Dermis microvascular lymphatic vessel endothelial cell (primary cell): Measurements from ENCODE around the gene SUPT3H. TPM values are rescaled to one million over a fixed set of nuclear protein-coding genes. Genes with fewer than 3 reads are reported as not detected.
A peak's percentile ranks its signal among the peaks of the same experiment; 100 is the strongest.

ENCODE experiments used
- DNase-seq, 2 donors: peaks; one replicate each; pipeline versions ENCODE4 v3.0.0 to v3.0.0-alpha.2; 2010; ENCODE audit warnings: low read depth in 2 of 2
- total RNA-seq: library from RNA; depleted of rRNA; stranded (reverse); fragments of >200 nt; gene quantifications from 2 replicates; pipeline ENCODE4 v1.2.1, GENCODE V29; 2014

SUPT3H gene
- total RNA-seq, 1 donor from 2014 or later = 2.3 TPM

GRCh38 chr6:45388328-45388727, 10.6 kb upstream of the SUPT3H start:
- DNase-seq = no peak

GRCh38 chr6:45387236-45387635, 9.5 kb upstream of the SUPT3H start:
- no peak for DNase-seq

DNA sequence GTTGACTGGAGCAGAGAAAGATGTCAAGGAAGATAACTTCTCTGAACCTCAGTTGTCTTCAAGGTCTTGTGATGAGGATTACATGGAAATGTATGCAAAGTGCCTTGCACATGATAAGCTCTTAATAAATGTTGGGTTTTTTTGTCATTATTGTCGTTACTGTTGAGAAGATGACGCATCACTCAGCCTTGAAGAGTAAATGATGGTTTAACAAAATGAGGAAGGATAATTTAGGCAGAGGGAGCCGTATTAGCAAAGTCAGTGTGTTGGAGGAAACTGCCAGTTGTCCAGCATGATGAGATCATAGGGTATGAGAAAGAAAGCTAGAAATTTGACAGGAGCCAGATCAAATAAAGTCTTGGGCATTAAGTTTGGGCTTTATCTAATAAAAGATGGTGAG, 8.8 kb upstream of the SUPT3H start:
- no peak for DNase-seq

DNA sequence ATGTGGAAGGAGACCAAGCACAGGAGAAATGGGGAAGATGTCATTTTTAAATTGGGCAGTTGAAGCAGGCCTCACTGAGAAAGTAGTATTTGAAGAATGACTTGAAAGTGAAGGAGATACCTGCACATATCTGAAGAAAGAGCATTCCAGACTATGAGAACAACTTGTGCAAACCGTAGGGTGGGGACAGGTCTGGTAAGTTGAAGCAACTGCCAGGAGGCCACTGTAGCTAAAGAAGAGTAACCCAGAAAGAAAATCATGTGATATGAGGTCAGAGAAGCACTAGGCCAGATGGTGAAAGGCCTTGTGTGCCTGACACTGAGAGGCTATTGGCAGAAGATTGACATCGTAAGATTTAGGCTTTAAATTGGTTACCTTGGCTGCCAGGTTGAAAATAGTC, 4.7 kb upstream of the SUPT3H start:
- no peak for DNase-seq

GRCh38 chr6:45378334-45378926, 696 bp upstream of the SUPT3H start:
- DNase-seq = no peak

DNA sequence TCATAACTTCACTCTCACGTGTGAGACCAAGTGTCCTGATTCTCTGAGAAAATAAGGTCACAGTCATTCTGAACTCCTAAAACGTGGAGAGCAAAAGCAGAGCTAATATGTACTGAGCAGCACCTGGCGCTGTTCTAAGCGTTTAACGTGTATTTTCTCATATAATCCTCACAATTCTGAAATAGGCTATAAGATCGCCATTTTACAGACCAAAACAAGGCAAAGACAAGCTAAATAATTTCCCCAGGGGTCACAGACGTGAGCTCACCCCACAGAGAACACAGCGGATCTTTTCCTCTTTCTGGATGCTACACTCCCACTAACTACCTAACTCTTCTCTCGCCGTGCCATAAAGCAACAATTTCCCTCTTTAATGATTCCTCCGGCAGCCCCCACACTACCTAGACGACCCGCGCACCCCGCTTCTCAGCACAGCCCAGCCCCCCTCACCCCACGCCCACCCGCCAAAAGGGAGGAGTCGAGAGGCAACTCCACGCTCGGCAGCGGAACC, 636 bp downstream of the SUPT3H start:
- DNase-seq = peak in 1 of 2 donors; percentile 1

DNA sequence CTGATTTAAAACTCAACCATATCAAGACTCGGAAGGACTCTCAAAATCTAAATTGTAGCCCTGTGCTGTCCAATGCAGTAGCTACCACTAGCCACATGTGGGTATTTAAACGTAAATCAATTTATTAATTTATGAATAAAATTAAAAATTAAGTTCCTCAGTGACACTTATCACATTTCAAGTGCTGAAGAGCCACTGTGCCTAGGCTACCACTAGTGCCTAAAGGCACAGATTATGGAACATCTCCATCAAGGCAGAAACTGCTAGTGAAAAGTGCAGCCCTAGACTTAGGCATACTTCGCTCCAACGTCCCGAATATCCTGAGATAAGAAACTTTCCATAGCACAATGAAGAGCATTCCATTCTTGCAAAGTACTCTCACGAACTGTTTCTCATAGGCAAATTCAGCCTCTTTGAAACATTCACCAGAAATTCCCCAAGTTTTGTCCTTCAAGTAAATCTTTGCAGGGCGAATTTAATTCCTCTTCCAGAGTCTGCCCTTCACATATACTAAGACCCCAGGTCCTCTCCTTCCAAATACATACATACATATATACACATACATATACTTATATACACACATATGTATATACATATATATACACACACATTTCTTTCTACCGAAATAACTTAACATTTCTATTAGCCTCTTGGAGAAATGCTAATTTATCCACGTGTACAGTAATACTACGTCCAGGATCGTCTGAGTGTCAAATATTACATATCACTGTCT, 1.3 kb downstream of the SUPT3H start:
- peak in 1 of 2 donors; percentile 0 for DNase-seq

DNA sequence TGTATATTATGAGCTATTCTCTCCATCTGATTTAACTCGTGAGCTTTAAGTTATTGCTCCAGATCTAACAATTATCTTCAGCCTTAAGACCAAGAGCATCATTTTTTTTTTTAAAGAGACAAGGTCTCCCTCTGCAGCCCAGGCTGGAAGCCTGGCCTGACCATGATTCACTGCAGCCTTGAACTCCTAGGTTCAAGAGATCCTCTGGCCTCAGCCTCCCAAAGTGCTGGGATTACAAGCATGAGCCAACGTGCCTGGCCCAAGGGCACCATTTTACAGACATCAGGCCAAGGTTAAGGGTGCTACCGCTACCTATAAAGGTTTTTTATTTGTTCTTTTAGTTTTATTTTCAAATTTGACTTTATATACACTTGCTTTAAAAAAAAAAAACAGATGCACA, 2.3 kb downstream of the SUPT3H start:
- DNase-seq = no peak

DNA sequence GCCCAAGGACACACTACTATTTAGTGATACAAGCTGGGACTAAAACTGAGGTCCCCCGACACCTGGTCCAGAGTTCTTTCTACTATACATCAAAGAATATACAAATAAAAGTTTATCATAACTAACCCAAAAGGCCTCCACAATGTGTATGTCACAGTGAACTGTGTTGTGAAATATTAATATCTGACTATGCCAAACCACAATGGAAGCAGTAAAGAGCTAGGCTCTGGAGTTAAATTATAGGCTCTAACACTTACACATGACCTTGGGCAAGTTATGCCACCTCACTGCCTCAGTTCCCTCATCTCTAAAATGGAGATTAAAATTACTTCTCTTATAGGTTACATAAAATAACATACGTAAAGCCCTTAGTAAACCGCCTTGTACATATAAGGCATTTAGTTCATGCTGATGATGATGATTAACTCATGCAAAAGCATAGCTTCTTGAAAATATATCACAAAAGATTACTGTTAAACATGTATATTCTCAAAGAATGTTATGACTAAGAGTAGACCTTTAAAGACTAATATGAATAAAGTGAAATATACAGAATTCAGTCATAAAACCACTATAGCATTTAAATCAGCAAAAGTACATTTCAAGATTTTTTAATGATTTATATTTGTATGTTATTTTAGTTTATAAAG, 5.7 kb downstream of the SUPT3H start:
- no peak for DNase-seq

DNA sequence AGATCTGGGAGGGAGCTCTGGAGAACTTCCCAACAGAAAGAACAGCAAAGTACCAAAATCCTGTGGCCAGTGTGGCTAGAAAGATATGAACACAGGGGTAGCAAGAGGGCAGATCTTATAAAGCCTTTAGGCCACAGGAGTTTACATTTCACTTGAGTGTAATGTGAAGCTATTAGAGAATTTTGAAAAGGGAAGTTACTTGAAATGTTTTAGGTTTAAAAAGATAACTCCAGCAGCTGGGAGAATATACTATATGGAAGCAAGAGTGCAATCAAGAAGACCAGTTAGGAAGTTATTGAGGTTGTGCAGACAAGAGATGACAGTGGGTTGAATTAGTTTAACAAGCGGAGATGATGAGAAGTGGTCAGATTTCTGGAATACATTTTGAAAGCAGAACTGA, 7.9 kb downstream of the SUPT3H start:
- no peak for DNase-seq

DNA sequence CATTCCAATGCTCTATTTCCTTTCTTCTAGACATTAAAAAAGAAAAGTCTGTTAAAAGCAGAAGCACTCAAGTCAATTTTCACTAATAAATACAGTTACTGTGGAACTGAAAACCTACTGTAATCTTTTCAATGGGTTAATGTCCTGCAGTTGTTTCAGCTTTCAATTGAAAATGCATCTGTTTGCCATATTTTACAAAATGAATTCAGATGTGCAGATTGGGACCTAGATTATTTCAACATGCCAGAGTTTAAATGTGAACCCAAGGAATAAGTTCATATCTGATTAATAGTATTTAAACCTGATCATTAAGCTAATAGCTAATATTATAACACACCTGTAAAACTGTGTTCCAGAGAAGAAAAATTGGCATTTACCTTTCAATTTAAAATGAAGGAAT, 9.7 kb downstream of the SUPT3H start:
- no peak for DNase-seq

DNA sequence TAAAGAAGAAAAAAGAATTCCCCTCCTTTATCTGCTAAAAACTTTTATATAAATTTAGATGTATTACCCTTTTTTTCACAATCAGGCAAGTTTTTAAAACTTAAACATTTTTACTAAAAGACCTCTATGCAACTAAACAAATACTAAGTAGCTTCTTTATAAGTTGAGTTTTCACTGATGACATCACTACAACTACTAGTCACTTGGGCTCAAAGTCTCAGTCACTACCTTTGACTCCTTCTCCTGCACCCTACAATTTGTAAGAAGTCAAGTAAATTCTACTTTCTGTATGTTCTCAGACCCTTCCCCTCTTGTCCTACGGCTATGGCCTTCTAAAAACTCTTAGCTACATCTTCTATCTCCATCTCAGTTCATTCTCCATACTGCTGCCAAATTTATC, 11.2 kb downstream of the SUPT3H start:
- no peak for DNase-seq

DNA sequence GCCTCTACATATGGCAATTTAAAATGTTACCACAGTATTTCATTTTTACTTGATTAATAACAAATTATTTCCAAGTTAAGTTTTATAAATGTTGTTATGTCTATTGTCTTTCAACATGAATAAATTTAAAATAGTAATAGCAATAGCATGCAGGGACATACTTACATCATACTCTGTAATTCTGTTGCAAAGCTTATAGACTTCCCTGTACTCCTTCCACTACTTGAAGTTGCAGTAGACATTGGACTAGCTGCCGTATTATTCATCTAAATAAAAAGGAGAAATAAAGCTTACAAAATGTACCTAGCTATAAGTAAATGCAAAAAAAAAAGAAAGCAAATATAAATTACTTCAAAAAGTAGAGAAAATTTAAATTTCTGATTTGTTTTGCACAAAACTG, 12.7 kb downstream of the SUPT3H start:
- DNase-seq = no peak

GRCh38 chr6:45364466-45364865, 13.3 kb downstream of the SUPT3H start:
- DNase-seq = no peak

DNA sequence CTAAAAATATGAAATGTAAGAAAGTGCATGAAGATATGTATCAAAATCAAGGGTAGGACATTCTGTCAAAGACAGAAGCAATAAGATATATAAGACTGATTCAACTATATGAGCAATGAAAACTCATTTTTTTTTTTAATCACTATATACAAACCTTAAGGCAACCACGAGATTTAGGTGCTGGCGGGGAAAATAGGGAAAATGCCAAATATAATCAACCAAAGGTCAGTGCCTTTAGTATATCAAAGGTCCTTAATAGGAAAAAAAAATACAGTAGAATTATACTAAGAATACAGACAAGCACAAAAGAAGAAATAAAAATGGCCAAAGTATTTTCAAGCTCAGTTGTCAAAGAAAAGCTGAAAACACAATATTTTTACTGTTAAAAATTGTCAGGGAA, 24.1 kb downstream of the SUPT3H start:
- DNase-seq = no peak

- no peak for DNase-seq
Measured at GRCh38 chr6:45351667-45352066, 26.1 kb downstream of the SUPT3H start.

DNA sequence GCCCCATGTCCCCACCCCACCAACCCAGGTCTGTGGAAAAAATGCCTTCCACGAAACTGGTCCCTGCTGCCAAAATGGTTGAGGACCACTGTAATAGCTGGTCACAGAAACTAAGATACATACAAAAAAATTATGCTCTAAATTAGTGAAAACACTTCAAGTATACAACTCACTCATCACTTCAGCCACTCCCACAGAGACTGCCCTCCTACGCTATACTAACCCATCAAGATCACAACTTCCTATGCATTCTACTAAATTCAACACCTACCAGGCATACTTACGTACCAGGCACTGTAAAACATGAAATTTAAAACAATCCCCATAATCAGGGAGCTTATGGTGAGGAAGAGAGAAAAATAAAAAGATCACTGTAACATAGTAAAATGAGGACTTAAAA, 26.7 kb downstream of the SUPT3H start:
- DNase-seq = no peak

- DNase-seq = no peak
Measured at GRCh38 chr6:45350186-45350710, 27.5 kb downstream of the SUPT3H start.

DNA sequence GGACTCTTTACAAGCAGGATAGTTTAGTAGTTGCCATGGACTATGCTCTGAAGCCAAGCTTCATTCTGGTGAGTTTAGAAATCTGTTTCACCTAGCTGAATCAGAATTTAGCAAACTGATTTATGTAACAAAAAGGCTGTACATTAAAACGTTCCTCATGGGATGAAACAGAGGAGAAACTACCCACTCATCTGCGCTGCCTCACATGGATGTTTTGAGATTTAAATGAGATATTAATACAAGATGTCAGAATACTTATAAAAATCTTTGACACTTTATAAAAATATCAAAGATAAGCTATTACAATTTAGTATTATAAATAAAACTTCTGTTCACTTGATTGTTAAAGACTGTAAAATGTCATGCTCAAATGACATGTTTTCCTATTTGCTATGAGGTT, 32.8 kb downstream of the SUPT3H start:
- DNase-seq = no peak

DNA sequence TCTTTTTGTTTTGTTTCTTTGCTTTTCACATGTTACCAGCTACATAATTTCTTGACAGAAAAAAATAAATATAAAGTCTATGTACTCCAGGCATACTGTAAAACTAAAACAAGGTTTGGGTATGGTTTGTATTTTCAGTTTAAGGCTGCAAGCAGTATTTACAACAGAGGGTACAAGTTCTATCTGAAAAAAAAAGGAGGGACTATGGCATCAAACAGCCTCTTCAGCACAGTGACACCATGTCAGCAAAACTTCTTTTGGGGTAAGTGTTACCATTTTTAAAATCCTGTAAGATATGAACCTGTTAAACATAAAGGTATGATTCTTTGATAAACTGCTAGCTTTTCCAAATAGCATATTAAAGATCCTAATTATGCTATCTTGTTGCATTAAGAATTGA, 49.2 kb downstream of the SUPT3H start:
- no peak for DNase-seq

- no peak for DNase-seq
Measured at GRCh38 chr6:45327956-45328522, 49.7 kb downstream of the SUPT3H start, which contains the start of gene RUNX2. Gene RUNX2, plus strand, starts transcription at chr6:45328330. Its CDS starts 397 bp downstream, at chr6:45328727.
